SU-DHL-6 (cell line): Measurements from ENCODE around the gene PTK6.

ENCODE experiments used
- CTCF ChIP-seq: fragments of 200-600 bp; sonication (generic); IDR thresholded peaks from one replicate; pipeline ENCODE4 v1.5.1; 2017; ENCODE audit warnings: antibody characterized with exemption, mild to moderate bottlenecking, low read length, moderate library complexity; ENCODE audit not compliant: insufficient read depth, poor library complexity, severe bottlenecking
- EZH2phosphoT487 ChIP-seq: fragments of 200-600 bp; sonication (generic), shearing (Covaris generic); conservative IDR thresholded peaks from 2 replicates; pipeline ENCODE4 v1.6.1; 2018; ENCODE audit warnings: mild to moderate bottlenecking, antibody characterized with exemption, low read length, moderate library complexity, mixed read lengths

GRCh38 chr20:63517376-63518309, 19.5 kb downstream of the PTK6 start:
- TF ChIP-seq CTCF (no peak), EZH2phosphoT487 (no peak)
